ENCODE results near the gene RTCB.
A peak's percentile ranks its signal among the peaks of the same experiment; 100 is the strongest.

The RTCB gene

DNA sequence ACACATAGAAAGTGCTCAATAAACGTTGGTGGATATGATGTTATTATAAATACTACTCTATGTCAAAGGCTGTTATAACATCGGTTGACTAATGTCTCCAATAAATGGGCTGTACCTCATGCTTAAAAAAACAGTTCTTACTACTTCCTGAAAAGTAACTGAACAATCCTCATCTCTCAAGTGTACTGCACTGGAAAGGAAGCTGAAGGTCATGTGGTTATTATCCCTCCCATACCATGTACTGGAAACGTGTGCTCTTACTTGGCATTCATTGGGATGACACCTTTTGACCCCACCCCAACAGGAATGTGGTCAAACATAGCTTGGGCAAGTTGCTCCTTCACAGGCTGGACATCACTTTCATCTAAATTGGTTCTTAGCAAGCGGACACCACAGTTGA, 10.6 kb downstream of the RTCB start:
- DNase-seq (ENCODE audit: low read depth, low spot score) = no peak
- no peak overlapping the region for H3K4me3 ChIP-seq (ENCODE audit: low read depth, low read length)
- in situ Hi-C loops (cut with HindIII; ENCODE audit: low sequenced_read_pairs) = no loop called here
- TF ChIP-seq, protein P1, sequence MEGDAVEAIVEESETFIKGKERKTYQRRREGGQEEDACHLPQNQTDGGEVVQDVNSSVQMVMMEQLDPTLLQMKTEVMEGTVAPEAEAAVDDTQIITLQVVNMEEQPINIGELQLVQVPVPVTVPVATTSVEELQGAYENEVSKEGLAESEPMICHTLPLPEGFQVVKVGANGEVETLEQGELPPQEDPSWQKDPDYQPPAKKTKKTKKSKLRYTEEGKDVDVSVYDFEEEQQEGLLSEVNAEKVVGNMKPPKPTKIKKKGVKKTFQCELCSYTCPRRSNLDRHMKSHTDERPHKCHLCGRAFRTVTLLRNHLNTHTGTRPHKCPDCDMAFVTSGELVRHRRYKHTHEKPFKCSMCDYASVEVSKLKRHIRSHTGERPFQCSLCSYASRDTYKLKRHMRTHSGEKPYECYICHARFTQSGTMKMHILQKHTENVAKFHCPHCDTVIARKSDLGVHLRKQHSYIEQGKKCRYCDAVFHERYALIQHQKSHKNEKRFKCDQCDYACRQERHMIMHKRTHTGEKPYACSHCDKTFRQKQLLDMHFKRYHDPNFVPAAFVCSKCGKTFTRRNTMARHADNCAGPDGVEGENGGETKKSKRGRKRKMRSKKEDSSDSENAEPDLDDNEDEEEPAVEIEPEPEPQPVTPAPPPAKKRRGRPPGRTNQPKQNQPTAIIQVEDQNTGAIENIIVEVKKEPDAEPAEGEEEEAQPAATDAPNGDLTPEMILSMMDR (IDR thresholded peaks at IDR 0.05; ENCODE audit: low read depth, low read length) = no peak

DNA sequence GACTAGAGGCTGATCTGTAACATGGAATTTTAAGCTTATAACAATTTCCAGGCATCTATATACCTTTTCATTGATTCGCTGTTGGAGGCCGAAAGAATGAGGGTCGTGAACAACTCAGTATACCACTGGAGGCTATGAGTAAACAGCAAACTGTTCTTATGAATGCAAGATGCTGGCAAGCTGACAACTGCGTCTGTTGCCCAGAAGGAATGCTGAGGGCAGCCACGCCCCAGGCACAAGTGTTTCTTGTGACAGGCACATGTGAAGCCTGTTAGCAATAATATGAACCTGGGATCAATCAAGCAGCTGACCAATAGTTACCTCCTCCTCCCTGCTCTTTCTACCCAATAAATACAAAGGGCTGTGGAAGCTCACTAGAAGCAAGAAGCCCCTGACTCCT, 15.3 kb downstream of the RTCB start:
- DNase-seq (ENCODE audit: low read depth, low spot score) = no peak
- H3K4me3 ChIP-seq (ENCODE audit: low read depth, low read length) = no peak overlapping the region
- TF ChIP-seq, protein P1 (IDR thresholded peaks at IDR 0.05; ENCODE audit: low read depth, low read length) = no peak
- in situ Hi-C loops (cut with HindIII; ENCODE audit: low sequenced_read_pairs) = no loop called here

DNA sequence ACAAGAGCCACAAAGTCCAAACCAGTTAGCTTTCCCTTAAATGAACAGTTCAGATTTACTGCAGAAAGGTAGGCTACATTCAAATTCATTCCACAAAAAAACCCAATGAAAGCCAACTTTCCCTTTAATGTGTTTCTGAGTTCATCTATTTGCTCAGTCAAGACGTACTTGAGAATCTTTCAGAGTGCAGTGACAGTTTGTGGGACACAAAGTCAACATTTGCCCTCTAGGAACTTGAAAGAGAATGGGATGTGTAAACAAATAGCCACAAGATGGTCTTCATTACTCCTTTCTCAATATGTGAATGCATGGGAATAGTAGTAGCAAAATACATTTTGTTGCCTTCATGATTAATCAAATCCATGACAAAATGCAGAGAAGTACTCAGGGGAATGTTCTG, 15.8 kb downstream of the RTCB start:
- in situ Hi-C loops (cut with HindIII; ENCODE audit: low sequenced_read_pairs) = no loop called here
- no peak overlapping the region for H3K4me3 ChIP-seq (ENCODE audit: low read depth, low read length)
- TF ChIP-seq, protein P1 (IDR thresholded peaks at IDR 0.05; ENCODE audit: low read depth, low read length) = no peak
- DNase-seq (ENCODE audit: low read depth, low spot score) = no peak

DNA sequence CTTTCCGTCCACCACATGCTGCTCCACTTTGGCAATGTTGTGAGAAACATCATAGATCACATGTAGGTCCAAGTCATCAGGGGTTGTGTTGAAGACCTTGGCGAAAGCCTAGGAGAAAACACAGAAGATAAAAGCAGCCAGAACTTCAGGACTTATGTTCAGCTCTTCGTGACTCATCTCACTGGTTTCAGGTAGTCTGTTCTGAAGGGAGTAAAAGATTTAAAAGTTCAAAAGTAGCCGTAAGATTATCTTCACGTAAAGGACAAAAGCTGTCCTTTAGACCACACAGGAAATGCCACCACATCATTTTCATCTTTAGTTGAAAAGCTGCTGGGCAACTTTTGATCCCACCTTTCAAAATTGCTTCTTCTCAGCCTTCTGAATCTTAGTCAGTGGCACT, 16.9 kb downstream of the RTCB start:
- TF ChIP-seq, protein P1 (IDR thresholded peaks at IDR 0.05; ENCODE audit: low read depth, low read length) = no peak
- no peak for DNase-seq (ENCODE audit: low read depth, low spot score)
- H3K4me3 ChIP-seq (ENCODE audit: low read depth, low read length) = no peak overlapping the region
- in situ Hi-C loops (cut with HindIII; ENCODE audit: low sequenced_read_pairs) = no loop called here

DNA sequence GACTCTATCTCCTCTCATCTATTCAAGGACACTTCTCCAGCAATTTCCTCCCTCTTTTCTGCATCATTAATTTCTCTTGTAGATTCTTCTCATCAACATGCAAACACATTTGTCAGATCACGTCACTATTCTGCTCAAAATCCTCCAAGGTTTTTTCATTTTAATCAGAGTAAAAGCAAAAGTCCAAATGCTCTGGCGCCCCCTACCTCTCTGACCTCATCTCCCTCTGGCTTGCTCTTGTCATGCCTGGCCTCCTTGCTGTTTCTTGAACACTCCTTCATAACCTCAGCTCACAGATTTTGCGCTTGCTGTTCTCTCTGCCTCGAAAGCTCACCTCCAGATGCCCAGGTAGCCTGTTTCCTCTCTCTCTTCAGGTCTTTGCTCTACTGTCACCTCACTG, 22.4 kb downstream of the RTCB start:
- peak; percentile 15 for DNase-seq (ENCODE audit: low read depth, low spot score)
- in situ Hi-C loops (cut with HindIII; ENCODE audit: low sequenced_read_pairs) = no loop called here
- TF ChIP-seq, protein P1 (IDR thresholded peaks at IDR 0.05; ENCODE audit: low read depth, low read length) = peak; percentile 65
- no peak overlapping the region for H3K4me3 ChIP-seq (ENCODE audit: low read depth, low read length)

DNA sequence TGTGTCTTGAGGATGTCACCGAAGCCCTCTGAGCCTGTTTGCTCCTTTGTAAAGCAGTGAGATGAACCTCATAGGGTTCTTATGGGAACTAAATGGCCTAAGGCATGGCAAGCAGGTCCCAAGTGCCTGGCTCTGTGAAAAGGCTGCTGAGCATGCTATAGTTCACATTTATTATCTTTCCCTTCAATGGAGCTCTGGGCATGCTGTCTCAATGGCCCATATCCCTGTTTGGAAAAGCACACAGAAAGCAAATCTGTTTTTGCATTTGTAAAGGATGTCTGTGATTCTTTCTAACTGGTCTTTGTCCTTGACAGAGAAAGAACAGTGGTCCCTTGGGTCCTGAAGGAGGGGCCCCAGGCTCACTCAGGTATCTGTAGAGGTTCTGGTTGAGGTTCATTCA, 26.4 kb downstream of the RTCB start:
- no peak for DNase-seq (ENCODE audit: low read depth, low spot score)
- in situ Hi-C loops (cut with HindIII; ENCODE audit: low sequenced_read_pairs) = no loop called here

More for the DNA sequence above, 26.4 kb downstream of the RTCB start:
- no peak overlapping the region for H3K4me3 ChIP-seq (ENCODE audit: low read depth, low read length)
- TF ChIP-seq, protein P1 (IDR thresholded peaks at IDR 0.05; ENCODE audit: low read depth, low read length) = no peak
